Adrenal gland (tissue), 19 donors: ENCODE measurements around the gene FCRL1. TPM values are rescaled to one million over a fixed set of nuclear protein-coding genes. Genes with fewer than 3 reads are reported as not detected.

ENCODE experiments used
- DNase-seq, 7 donors: peaks; one replicate each; pipeline ENCODE4 v3.0.0-alpha.2; 2019 to 2020
- H3K27ac ChIP-seq, 5 donors: fragments of 200-600 bp; sonication (generic) in 4 of 5; 1 replicate in 3 of 5; 2 replicates in 2 of 5; pipeline versions ENCODE4 v1.5.1 to v1.8.0; 2016 to 2020; ENCODE audit warnings: mild to moderate bottlenecking in 1 of 5
- H3K27me3 ChIP-seq: fragments of 200-600 bp; 2 replicates; pipeline ENCODE4 v1.8.0; 2021
- H3K36me3 ChIP-seq, 2 donors: fragments of 200-600 bp; replicated peaks in 1 of 2; 1 replicate in 1 of 2; 2 replicates in 1 of 2; pipeline versions ENCODE4 v1.5.1 to v1.8.0; 2018 to 2022
- H3K4me1 ChIP-seq, 2 donors: fragments of 200-600 bp; replicated peaks in 1 of 2; 1 replicate in 1 of 2; 2 replicates in 1 of 2; pipeline versions ENCODE4 v1.5.1 to v1.8.0; 2018 to 2021
- H3K4me3 ChIP-seq, 4 donors: fragments of 200-600 bp; sonication (generic) in 3 of 4; one replicate each; pipeline ENCODE4 v1.5.1; 2016 to 2018
- H3K9me3 ChIP-seq, 3 donors: fragments of 200-600 bp; sonication (generic) in 1 of 3; replicated peaks in 1 of 3; 1 replicate in 2 of 3; 2 replicates in 1 of 3; pipeline versions ENCODE4 v1.5.1 to v1.8.0; 2016 to 2021
- POLR2A ChIP-seq, 2 donors: fragments of 450-650 bp; IDR thresholded peaks; one replicate each; pipeline ENCODE4 v1.6.1; 2017; ENCODE audit warnings: antibody characterized with exemption in 2 of 2, mild to moderate bottlenecking in 2 of 2, moderate library complexity in 1 of 2
- WGBS, 4 donors: extraction: QIAGEN DNeasy Blood & Tissue Kit in 2 of 4; methylation state at CpG; one replicate each; pipeline versions ENCODE4 v1.1.5 to v1.1.7; 2013 to 2017; 5-methylcytosine and 5-hydroxymethylcytosine counted together
- intact Hi-C, 2 donors: fragments of 100-400 bp; cut with DNase I; formaldehyde crosslinking; loops; one replicate each; pipeline versions ENCODE4 v1.14.1 to v1.15.0; 2022 to 2023
- long read RNA-seq, 10 donors: library from polyadenylated mRNA in 3 of 10; unstranded in 2 of 10; stranded (forward) in 1 of 10; transcript quantifications; one replicate each; pipeline ENCODE4 v2.0.0 and lab custom pipeline, GENCODE V29; 2021 to 2026
- polyA plus RNA-seq, 3 donors: library from polyadenylated mRNA; stranded (reverse); fragments of 200-250 nt in 2 of 3; fragments of 350-450 nt in 1 of 3; fragmentation: Illumina TruSeq in 1 of 3; extraction: RNeasy Lipid Tissue Mini Kit (QIAGEN cat#74804) in 1 of 3; gene quantifications; one replicate each; pipeline ENCODE4 v1.2.3, GENCODE V29; 2013 to 2014
- total RNA-seq, 9 donors: library from RNA; depleted of rRNA in 4 of 9; stranded (reverse); fragments of >200 nt in 4 of 9; fragments of 120-200 nt in 1 of 9; fragmentation: NEBNext Ultra II Directional in 1 of 9; extraction: Animal tissue kit (Norgen Biotek cat#: 25700) in 1 of 9; gene quantifications; one replicate each; pipeline versions ENCODE4 v1.1.0 to v1.2.4, GENCODE V29; 2013 to 2023
- TF ChIP-seq, protein P1 (sequence below), 6 experiments: fragments of 450-650 bp in 4 of 6; fragments of 200-600 bp in 2 of 6; sonication (generic) in 1 of 6; IDR thresholded peaks; 1 replicate in 5 of 6; 2 replicates in 1 of 6; pipeline versions ENCODE4 v1.5.1 to v1.8.0; 2016 to 2021; ENCODE audit warnings: antibody characterized with exemption in 6 of 6, mild to moderate bottlenecking in 2 of 6, moderate library complexity in 1 of 6
- donor health status: healthy with polysubstance abuse.
- donor health status: Bipolar disorder and iron deficiency.
- donor health status: DM: yes; HTN: yes; CAD: no.
- donor health status: DM: no; HTN: no; CAD: no.
- donor health status: DM: no; HTN: no; CAD: no.
- donor health status: DM: yes; HTN: yes; CAD: no.

FCRL1 gene, protein sequence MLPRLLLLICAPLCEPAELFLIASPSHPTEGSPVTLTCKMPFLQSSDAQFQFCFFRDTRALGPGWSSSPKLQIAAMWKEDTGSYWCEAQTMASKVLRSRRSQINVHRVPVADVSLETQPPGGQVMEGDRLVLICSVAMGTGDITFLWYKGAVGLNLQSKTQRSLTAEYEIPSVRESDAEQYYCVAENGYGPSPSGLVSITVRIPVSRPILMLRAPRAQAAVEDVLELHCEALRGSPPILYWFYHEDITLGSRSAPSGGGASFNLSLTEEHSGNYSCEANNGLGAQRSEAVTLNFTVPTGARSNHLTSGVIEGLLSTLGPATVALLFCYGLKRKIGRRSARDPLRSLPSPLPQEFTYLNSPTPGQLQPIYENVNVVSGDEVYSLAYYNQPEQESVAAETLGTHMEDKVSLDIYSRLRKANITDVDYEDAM
- total RNA-seq = under 1 TPM in 1 of 9 donors, not detected in 8; 0.40 TPM
- under 1 TPM in 1 of 3 donors, not detected in 2; 0.03 TPM for polyA plus RNA-seq
- long read RNA-seq, donor 1 = 0 reads
- long read RNA-seq, donor 2 = 0 reads
- long read RNA-seq, donor 3 = 0 reads
- long read RNA-seq, donor 4 = 0 reads
- long read RNA-seq, donor 5 = 0 reads
- long read RNA-seq, donor 6 = 0 reads
- long read RNA-seq, donor 7 = 0 reads
- long read RNA-seq, donor 8 = 0 reads
- long read RNA-seq, donor 9 = 0 reads
- long read RNA-seq, donor 10 = 0 reads

DNA sequence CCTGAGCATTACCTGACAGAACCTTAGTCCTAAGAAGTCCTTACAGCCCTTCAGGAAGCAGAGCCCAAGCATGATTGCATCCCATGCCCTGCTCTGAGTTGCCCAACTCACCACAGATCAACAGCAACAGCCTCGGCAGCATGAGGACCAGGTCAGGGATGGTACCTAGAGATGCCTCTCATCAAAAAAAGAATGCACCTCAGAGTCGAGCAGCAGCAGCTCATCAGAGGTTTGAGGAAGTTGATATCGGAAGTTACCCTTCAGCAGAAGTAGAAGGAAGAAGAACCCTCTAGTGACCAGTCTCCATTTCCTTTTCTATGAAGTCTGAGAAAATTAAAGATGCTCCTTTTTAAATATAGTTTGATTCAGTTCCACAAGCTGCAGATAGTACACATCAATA is at the start of gene FCRL1:
Gene FCRL1 (minus strand): TSS at position 225 of the 400 bp plus-strand sequence. CDS start 83 bp downstream, at position 142.
- H3K27ac ChIP-seq = no peak within 1 kb of the TSS
- H3K4me3 ChIP-seq = no peak within 1 kb of the TSS
- no peaks in the 10 kb centered on the region for H3K4me1 ChIP-seq
- 39 to 64% (median 59%) methylated on average over 3 of the region's 3 CpGs for WGBS, 4 donors
- no peaks in the 10 kb centered on the region for H3K9me3 ChIP-seq
- no peaks in the 10 kb centered on the region for H3K36me3 ChIP-seq
- no peak for TF ChIP-seq POLR2A (IDR thresholded peaks at IDR 0.05)
- TF ChIP-seq, protein P1, sequence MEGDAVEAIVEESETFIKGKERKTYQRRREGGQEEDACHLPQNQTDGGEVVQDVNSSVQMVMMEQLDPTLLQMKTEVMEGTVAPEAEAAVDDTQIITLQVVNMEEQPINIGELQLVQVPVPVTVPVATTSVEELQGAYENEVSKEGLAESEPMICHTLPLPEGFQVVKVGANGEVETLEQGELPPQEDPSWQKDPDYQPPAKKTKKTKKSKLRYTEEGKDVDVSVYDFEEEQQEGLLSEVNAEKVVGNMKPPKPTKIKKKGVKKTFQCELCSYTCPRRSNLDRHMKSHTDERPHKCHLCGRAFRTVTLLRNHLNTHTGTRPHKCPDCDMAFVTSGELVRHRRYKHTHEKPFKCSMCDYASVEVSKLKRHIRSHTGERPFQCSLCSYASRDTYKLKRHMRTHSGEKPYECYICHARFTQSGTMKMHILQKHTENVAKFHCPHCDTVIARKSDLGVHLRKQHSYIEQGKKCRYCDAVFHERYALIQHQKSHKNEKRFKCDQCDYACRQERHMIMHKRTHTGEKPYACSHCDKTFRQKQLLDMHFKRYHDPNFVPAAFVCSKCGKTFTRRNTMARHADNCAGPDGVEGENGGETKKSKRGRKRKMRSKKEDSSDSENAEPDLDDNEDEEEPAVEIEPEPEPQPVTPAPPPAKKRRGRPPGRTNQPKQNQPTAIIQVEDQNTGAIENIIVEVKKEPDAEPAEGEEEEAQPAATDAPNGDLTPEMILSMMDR (IDR thresholded peaks at IDR 0.05) = no peak
- intact Hi-C loops = no loop called here
- no peak for DNase-seq
- H3K27me3 ChIP-seq = no peaks in the 10 kb centered on the region

DNA sequence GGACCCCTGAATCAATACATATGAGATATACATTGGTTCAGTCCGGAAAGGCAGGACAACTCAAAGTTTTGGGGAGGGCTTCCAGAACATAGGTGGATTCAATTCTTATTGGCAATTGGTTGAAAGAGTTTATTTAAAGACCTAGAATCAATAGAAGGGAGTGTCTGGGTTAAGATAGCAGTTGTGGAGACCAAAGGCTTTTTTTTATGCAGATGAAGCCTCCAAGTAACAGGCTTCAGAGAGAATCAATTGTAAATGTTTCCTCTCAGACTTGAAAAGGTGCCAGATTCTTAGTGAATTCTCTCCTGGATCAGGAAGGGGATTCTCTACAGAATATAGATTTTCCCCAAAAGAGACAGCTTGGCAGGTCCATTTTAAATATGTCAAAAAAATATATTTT is 48.7 kb upstream of the FCRL1 start:
- DNase-seq = no peak
- no peaks in the 10 kb centered on the region for H3K4me1 ChIP-seq
- H3K27ac ChIP-seq = no peak overlapping the region
- H3K36me3 ChIP-seq = no peaks in the 10 kb centered on the region
- no peaks in the 10 kb centered on the region for H3K9me3 ChIP-seq
- TF ChIP-seq, protein P1 (IDR thresholded peaks at IDR 0.05) = no peak
- no peak for TF ChIP-seq POLR2A (IDR thresholded peaks at IDR 0.05)
- H3K4me3 ChIP-seq = no peak overlapping the region
- H3K27me3 ChIP-seq = no peaks in the 10 kb centered on the region
- intact Hi-C loops = no loop called here
- 58 to 86% (median 75%) methylated on average over 1 of the region's 1 CpG for WGBS, 4 donors

DNA sequence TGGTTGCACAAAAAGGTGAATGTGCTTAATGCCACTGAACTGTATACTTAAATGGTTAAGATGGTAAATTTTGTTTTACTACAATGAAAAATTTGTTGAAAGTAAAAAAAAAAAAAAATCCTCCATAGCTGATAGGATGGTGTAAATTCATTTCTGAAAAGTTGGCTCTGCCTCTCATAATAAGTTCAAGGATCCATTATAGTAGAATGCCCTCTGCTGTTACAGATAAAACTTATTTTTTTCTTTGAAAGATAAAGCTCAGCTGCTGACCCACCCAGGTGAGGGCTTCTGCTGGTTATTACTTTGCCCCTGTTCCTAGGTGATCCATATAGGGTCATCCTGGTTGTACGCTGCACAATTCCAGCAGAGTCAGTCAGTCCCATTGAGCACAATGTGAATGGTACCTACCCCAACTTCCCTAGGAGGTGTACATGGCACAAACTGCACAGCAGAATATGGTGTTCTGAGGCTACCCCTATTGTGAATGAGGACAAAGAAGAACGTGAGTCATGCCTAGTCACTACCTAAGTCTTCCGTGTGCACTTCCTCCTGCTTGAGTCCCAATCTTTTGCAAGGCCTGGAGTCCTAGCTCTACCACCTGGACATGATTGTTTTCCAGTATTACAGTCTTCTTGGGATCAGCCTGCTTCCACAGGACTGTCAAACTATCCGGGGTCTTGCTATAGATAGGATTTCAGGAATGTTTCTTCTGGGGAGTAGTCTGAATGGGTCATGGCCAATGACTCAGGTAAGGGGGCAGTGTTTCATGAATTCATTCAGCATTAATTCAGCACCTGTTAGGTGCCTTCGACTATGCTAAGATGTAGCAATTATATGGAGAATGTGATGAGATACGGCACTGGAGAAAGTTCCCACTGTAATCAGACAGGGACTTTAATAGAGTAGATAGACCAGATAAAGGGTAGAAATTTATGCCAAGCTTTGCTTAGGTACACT is 42.5 kb upstream of the FCRL1 start:
- TF ChIP-seq, protein P1 (IDR thresholded peaks at IDR 0.05) = no peak
- no peak for TF ChIP-seq POLR2A (IDR thresholded peaks at IDR 0.05)
- no peak overlapping the region for H3K27ac ChIP-seq
- H3K4me1 ChIP-seq = no peaks in the 10 kb centered on the region
- intact Hi-C loops = no loop called here
- H3K36me3 ChIP-seq = no peaks in the 10 kb centered on the region
- 70 to 73% (median 72%) methylated on average over 6 of the region's 6 CpGs for WGBS, 4 donors
- H3K4me3 ChIP-seq = no peak overlapping the region
- DNase-seq = no peak
- H3K9me3 ChIP-seq = peaks cover 0 to under 1% (median 0%) of the 10 kb centered on the region in 3 donors
- H3K27me3 ChIP-seq = no peaks in the 10 kb centered on the region

DNA sequence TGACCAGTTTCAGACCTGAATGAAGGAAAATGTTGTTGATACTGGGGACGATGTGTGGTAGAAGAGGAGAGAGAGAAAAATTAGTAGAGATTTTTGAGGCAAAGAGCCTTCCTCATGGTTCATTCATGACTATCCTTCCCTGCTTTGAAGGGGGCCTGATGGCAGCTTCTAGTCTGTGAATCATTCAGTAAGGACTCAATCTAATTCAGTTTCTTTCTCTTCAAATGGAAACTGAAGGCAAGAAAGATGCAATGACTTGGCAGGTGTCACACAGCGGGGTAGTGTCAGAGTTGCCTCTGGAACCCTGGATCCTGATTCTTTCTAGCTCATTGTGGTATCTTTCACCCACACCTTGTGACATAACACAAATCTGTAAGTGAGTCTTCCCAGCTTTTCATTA is 36.6 kb upstream of the FCRL1 start:
- H3K4me3 ChIP-seq = no peak overlapping the region
- 71 to 88% (median 81%) methylated on average over 2 of the region's 2 CpGs for WGBS, 4 donors
- TF ChIP-seq, protein P1 (IDR thresholded peaks at IDR 0.05) = no peak
- TF ChIP-seq POLR2A (IDR thresholded peaks at IDR 0.05) = no peak
- H3K27me3 ChIP-seq = no peaks in the 10 kb centered on the region
- no peaks in the 10 kb centered on the region for H3K4me1 ChIP-seq
- H3K27ac ChIP-seq = no peak overlapping the region
- H3K36me3 ChIP-seq = no peaks in the 10 kb centered on the region
- H3K9me3 ChIP-seq = peaks cover 0 to 4% (median 0%) of the 10 kb centered on the region in 3 donors
- DNase-seq = no peak
- intact Hi-C loops = no loop called here
